H1 (cell line): ENCODE results near the gene USP20. TPM values are rescaled to one million over a fixed set of nuclear protein-coding genes. Genes with fewer than 3 reads are reported as not detected.

Experiments
- CTCF ChIA-PET: fragments of 300-600 bp; sonication (Branson Sonifier 250); formaldehyde crosslinking; loops from one replicate; lab custom pipeline; 2021; ENCODE audit not compliant: partially characterized antibody; lab: Charles Lee
- POLR2A ChIA-PET: fragments of 300-600 bp; sonication (Branson Sonifier 250); formaldehyde crosslinking; loops from one replicate; lab custom pipeline; 2021; ENCODE audit warnings: inconsistent platforms; ENCODE audit not compliant: partially characterized antibody; lab: Charles Lee
- DNase-seq, 2 experiments: peaks; one replicate each; pipeline versions ENCODE4 v3.0.0 to v3.0.0-alpha.2; 2010 to 2022; ENCODE audit warnings: low spot score in 2 of 2, low read depth in 1 of 2, mixed read lengths in 1 of 2
- FAIRE-seq: peaks from 2 replicates; lab custom pipeline; 2011; peaks lifted over from hg19 to GRCh38; lab: Jason Lieb, UNC
- H2AFZ ChIP-seq: 2 replicates; pipeline ENCODE4 v1.8.1; 2012; ENCODE audit warnings: low read length, inconsistent platforms
- H2AK5ac ChIP-seq: 2 replicates; pipeline ENCODE4 v1.6.1; 2013; ENCODE audit warnings: low read depth, low read length
- H2BK120ac ChIP-seq: replicated peaks from 2 replicates; pipeline ENCODE3; 2013; ENCODE audit warnings: low read depth, low read length, inconsistent platforms
- H2BK12ac ChIP-seq: 2 replicates; pipeline ENCODE4 v1.6.1; 2013; ENCODE audit warnings: low read depth, low read length
- H2BK15ac ChIP-seq: 2 replicates; pipeline ENCODE4 v1.6.1; 2013; ENCODE audit warnings: low read length
- H2BK20ac ChIP-seq: 2 replicates; pipeline ENCODE4 v1.6.1; 2013; ENCODE audit warnings: low read length
- H2BK5ac ChIP-seq: 2 replicates; pipeline ENCODE4 v1.6.1; 2013; ENCODE audit warnings: low read depth, low read length
- H3K14ac ChIP-seq: 2 replicates; pipeline ENCODE4 v1.6.1; 2013; ENCODE audit warnings: inconsistent platforms; ENCODE audit not compliant: insufficient read length
- H3K18ac ChIP-seq: 2 replicates; pipeline ENCODE4 v1.6.1; 2013; ENCODE audit warnings: low read length; ENCODE audit errors: extremely low read depth
- H3K23ac ChIP-seq: 2 replicates; pipeline ENCODE4 v1.6.1; 2013; ENCODE audit warnings: inconsistent platforms; ENCODE audit not compliant: insufficient read length
- H3K23me2 ChIP-seq: 2 replicates; pipeline ENCODE4 v1.6.1; 2013; ENCODE audit warnings: low read depth, low read length
- H3K27ac ChIP-seq: 2 replicates; pipeline ENCODE4 v1.6.1; 2011; ENCODE audit warnings: low read depth, low read length, inconsistent platforms
- H3K27me3 ChIP-seq, 4 experiments: replicated peaks in 1 of 4; 1 replicate in 1 of 4; 2 replicates in 3 of 4; pipeline versions ENCODE4 v1.6.1 to v1.8.1; 2011 to 2013; ENCODE audit warnings: low read length in 3 of 4, mild to moderate bottlenecking in 3 of 4, inconsistent platforms in 2 of 4, mixed read lengths in 2 of 4, moderate library complexity in 1 of 4; ENCODE audit not compliant: control insufficient read depth in 3 of 4, insufficient read depth in 3 of 4; ENCODE audit errors: extremely low read depth in 1 of 4
- H3K36me3 ChIP-seq, 4 experiments: 2 replicates each; pipeline versions ENCODE4 v1.6.1 to v1.8.1; 2011 to 2013; ENCODE audit warnings: mild to moderate bottlenecking in 4 of 4, low read length in 3 of 4, moderate library complexity in 2 of 4, control low read depth in 1 of 4, inconsistent platforms in 1 of 4; ENCODE audit not compliant: insufficient read depth in 4 of 4, control insufficient read depth in 2 of 4
- H3K4ac ChIP-seq: replicated peaks from 2 replicates; pipeline ENCODE3; 2013; ENCODE audit warnings: low read length, low read depth, mixed read lengths, inconsistent platforms; ENCODE audit not compliant: insufficient read length
- H3K4me1 ChIP-seq, 4 experiments: replicated peaks in 1 of 4; 1 replicate in 1 of 4; 2 replicates in 3 of 4; pipeline versions ENCODE4 v1.6.1 to v1.8.1; 2011 to 2013; ENCODE audit warnings: low read length in 3 of 4, inconsistent platforms in 2 of 4, mixed read lengths in 1 of 4; ENCODE audit not compliant: insufficient read depth in 4 of 4, control insufficient read depth in 3 of 4
- H3K4me2 ChIP-seq, 2 experiments: 2 replicates each; pipeline versions ENCODE4 v1.6.1 to v1.8.1; 2011 to 2013; ENCODE audit warnings: low read depth in 2 of 2, low read length in 2 of 2, control low read depth in 1 of 2, inconsistent platforms in 1 of 2, mild to moderate bottlenecking in 1 of 2; ENCODE audit not compliant: insufficient read depth in 1 of 2
- H3K4me3 ChIP-seq, 4 experiments: fragments of 200-600, 300-600 bp in 1 of 4; sonication (generic), shearing (Covaris generic), sonication (Bioruptor Twin) in 1 of 4; 2 replicates each; pipeline versions ENCODE4 v1.5.1 to v1.8.1; 2011 to 2016; ENCODE audit warnings: low read length in 4 of 4, low read depth in 3 of 4, control low read depth in 2 of 4, inconsistent platforms in 2 of 4, mild to moderate bottlenecking in 2 of 4, mixed read lengths in 1 of 4, moderate library complexity in 1 of 4; ENCODE audit not compliant: insufficient read depth in 2 of 4; ENCODE audit errors: extremely low read depth in 1 of 4
- H3K56ac ChIP-seq: replicated peaks from 2 replicates; pipeline ENCODE3; 2013; ENCODE audit warnings: low read depth, mild to moderate bottlenecking, mixed read lengths, low read length, inconsistent platforms; ENCODE audit not compliant: insufficient read length
- H3K79me1 ChIP-seq: 2 replicates; pipeline ENCODE4 v1.6.1; 2013; ENCODE audit warnings: low read depth, low read length, control low read depth
- H3K79me2 ChIP-seq, 2 experiments: 2 replicates each; pipeline versions ENCODE4 v1.6.1 to v1.8.1; 2012 to 2013; ENCODE audit warnings: low read length in 2 of 2, mild to moderate bottlenecking in 2 of 2, inconsistent platforms in 1 of 2; ENCODE audit not compliant: insufficient read depth in 2 of 2, control insufficient read depth in 1 of 2
- H3K9ac ChIP-seq, 4 experiments: replicated peaks in 1 of 4; 1 replicate in 1 of 4; 2 replicates in 3 of 4; pipeline versions ENCODE4 v1.6.1 to v1.8.1; 2011 to 2013; ENCODE audit warnings: low read depth in 3 of 4, low read length in 3 of 4, control low read depth in 2 of 4, mild to moderate bottlenecking in 2 of 4, moderate library complexity in 2 of 4, inconsistent platforms in 1 of 4; ENCODE audit errors: extremely low read depth in 1 of 4
- H3K9me3 ChIP-seq, 2 experiments: 2 replicates each; pipeline versions ENCODE4 v1.6.1 to v1.8.1; 2012 to 2013; ENCODE audit warnings: mild to moderate bottlenecking in 2 of 2, moderate library complexity in 2 of 2, control low read depth in 1 of 2, inconsistent platforms in 1 of 2, low read depth in 1 of 2, low read length in 1 of 2, mixed read lengths in 1 of 2; ENCODE audit not compliant: insufficient read depth in 2 of 2
- H4K20me1 ChIP-seq, 2 experiments: replicated peaks in 1 of 2; 2 replicates each; pipeline versions ENCODE3 to v1.8.1; 2011 to 2013; ENCODE audit warnings: inconsistent platforms in 2 of 2, low read length in 2 of 2, mild to moderate bottlenecking in 1 of 2; ENCODE audit not compliant: insufficient read depth in 2 of 2, control insufficient read depth in 1 of 2
- H4K5ac ChIP-seq: 2 replicates; pipeline ENCODE4 v1.6.1; 2013; ENCODE audit warnings: low read length, low read depth, mixed read lengths, inconsistent platforms; ENCODE audit not compliant: insufficient read length
- H4K8ac ChIP-seq: 2 replicates; pipeline ENCODE4 v1.8.0; 2013; ENCODE audit warnings: mild to moderate bottlenecking, moderate library complexity, low read length, inconsistent platforms; ENCODE audit not compliant: insufficient read depth; ENCODE audit errors: extremely low read depth
- H4K91ac ChIP-seq: replicated peaks from 2 replicates; pipeline ENCODE3; 2013; ENCODE audit warnings: low read length, mixed read lengths, inconsistent platforms; ENCODE audit not compliant: insufficient read length
- CBX8 ChIP-seq: fragments of 300-800, 300-1000 bp; sonication (generic); IDR thresholded peaks from 2 replicates; pipeline ENCODE4 v1.7.1; 2016; ENCODE audit warnings: low read depth, low read length, borderline replicate concordance
- EZH2 ChIP-seq: fragments of 200-600 bp; sonication (generic); IDR thresholded peaks from 2 replicates; pipeline ENCODE4 v1.7.1; 2012; ENCODE audit warnings: low read depth, mild to moderate bottlenecking, moderate library complexity, low read length, inconsistent platforms; ENCODE audit not compliant: severe bottlenecking
- RAD21 ChIP-seq, 2 experiments: IDR thresholded peaks in 1 of 2; conservative IDR thresholded peaks in 1 of 2; 2 replicates each; pipeline ENCODE4 v1.6.1; 2011; ENCODE audit warnings: low read depth in 2 of 2, low read length in 2 of 2, improper control_type of control experiment in 1 of 2, inconsistent platforms in 1 of 2, mild to moderate bottlenecking in 1 of 2, moderate library complexity in 1 of 2
- RNF2 ChIP-seq: fragments of 200-900, 300-1000 bp; sonication (generic); IDR thresholded peaks from 2 replicates; pipeline ENCODE4 v1.7.1; 2016; ENCODE audit warnings: borderline replicate concordance, low read depth, mild to moderate bottlenecking, antibody characterized with exemption, low read length; ENCODE audit not compliant: poor library complexity, severe bottlenecking; ENCODE audit errors: missing control alignments
- SUZ12 ChIP-seq: fragments of 200-600 bp; sonication (generic); IDR thresholded peaks from 2 replicates; pipeline ENCODE4 v1.6.1; 2012; ENCODE audit warnings: mild to moderate bottlenecking, inconsistent platforms, low read length, moderate library complexity, mixed read lengths
- WGBS, 2 experiments: shearing (Covaris generic) in 1 of 2; methylation state at CpG; one replicate each; pipeline versions ENCODE4 v1.1.6 to v1.1.7; 2013 to 2015; ENCODE audit warnings: low lambda C conversion rate in 2 of 2, mixed read lengths in 2 of 2, inconsistent platforms in 1 of 2, low coverage in 1 of 2, missing lambda C conversion rate in 1 of 2; ENCODE audit not compliant: insufficient replicate concordance in 2 of 2, insufficient coverage in 1 of 2, insufficient read length in 1 of 2; ENCODE audit errors: extremely low coverage in 1 of 2, missing lambda C conversion rate in 1 of 2; 5-methylcytosine and 5-hydroxymethylcytosine counted together
- polyA plus RNA-seq, 7 experiments: library from polyadenylated mRNA; depleted of rRNA in 3 of 7; stranded (reverse) in 5 of 7; unstranded in 2 of 7; fragments of >200 nt in 5 of 7; fragments of 200-250 nt in 2 of 7; gene quantifications; 1 replicate in 5 of 7; 2 replicates in 1 of 7; 4 replicates in 1 of 7; pipeline versions ENCODE4 v1.2.1 to v1.2.3, GENCODE V29; 2011 to 2013; ENCODE audit warnings: missing spikeins in 2 of 7, mixed read lengths in 2 of 7
- total RNA-seq: library from RNA; stranded (reverse); fragmentation: NEBNext Ultra II Directional; extraction: Animal tissue kit (Norgen Biotek cat#: 25700); gene quantifications from 2 replicates; pipeline ENCODE4 v1.2.1, GENCODE V29; 2021

The USP20 gene
- total and polyA plus RNA-seq, 2 of the 8 experiments (the other 6 are each of a cell fraction or from before 2014, with no cell fraction given) = 13.4 to 23.0 TPM

DNA sequence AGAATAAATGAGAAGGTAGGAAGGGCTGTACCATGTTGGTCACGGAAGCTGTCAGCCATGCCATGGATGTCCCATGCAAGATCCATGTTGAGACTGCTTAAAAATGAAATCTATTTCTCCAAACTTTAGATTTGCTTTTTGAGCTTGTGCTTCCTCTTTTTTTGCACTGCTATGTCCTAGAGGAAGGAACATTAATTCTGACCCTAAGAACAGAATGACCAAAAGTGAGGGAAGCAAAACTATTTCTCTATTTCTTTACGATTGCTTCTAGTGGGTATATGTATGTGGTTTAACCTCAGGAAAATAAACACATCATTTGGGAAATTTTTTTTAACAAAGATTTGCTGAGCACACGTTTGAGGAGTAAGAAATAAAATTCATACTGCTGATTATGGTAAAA is 84.6 kb downstream of the USP20 start:
- WGBS, 2 experiments = 88% methylated on average over 3 of the region's 3 CpGs; no CpG with 5 or more reads in 1 of the 2 experiments
- no peak overlapping the region for H3K14ac ChIP-seq

More for the DNA sequence above, 84.6 kb downstream of the USP20 start:
- H2BK5ac ChIP-seq = no peak overlapping the region
- H3K23me2 ChIP-seq = no peaks in the 10 kb centered on the region
- H3K4me3 ChIP-seq = no peak overlapping the region
- H4K8ac ChIP-seq = no peak overlapping the region
- no peak overlapping the region for H4K91ac ChIP-seq
- ChIA-PET CTCF (no interaction called here), POLR2A (no interaction called here)
- no peak for FAIRE-seq
- no peak overlapping the region for H2AFZ ChIP-seq
- H3K23ac ChIP-seq = no peak overlapping the region
- H2BK20ac ChIP-seq = no peak overlapping the region
- no peaks in the 10 kb centered on the region for H3K79me2 ChIP-seq
- no peak overlapping the region for H2BK15ac ChIP-seq
- no peaks in the 10 kb centered on the region for H3K9me3 ChIP-seq
- no peak overlapping the region for H3K27ac ChIP-seq
- H4K5ac ChIP-seq = no peak overlapping the region
- no peaks in the 10 kb centered on the region for H3K27me3 ChIP-seq
- no peak overlapping the region for H2BK120ac ChIP-seq
- no peak overlapping the region for H3K4ac ChIP-seq
- peaks cover 0 to 6% (median 3%) of the 10 kb centered on the region in 4 experiments; a peak in 2 of 8 replicates for H3K36me3 ChIP-seq
- no peak for TF ChIP-seq CBX8
- TF ChIP-seq EZH2 = no peak
- no peak for TF ChIP-seq RNF2
- no peak for TF ChIP-seq SUZ12
- TF ChIP-seq RAD21 (IDR thresholded peaks at IDR 0.05 in 1 of 2, conservative IDR thresholded peaks at IDR 0.05 in 1 of 2; ENCODE audit: low read depth in 2 of 2, low read length in 2 of 2) = no peak
- peaks cover 0 to 1% of the 10 kb centered on the region in 2 experiments for H4K20me1 ChIP-seq
- no peak overlapping the region for H3K18ac ChIP-seq
- H2AK5ac ChIP-seq = no peak overlapping the region
- no peaks in the 10 kb centered on the region for H3K4me1 ChIP-seq
- no peak for DNase-seq
- no peak overlapping the region for H2BK12ac ChIP-seq
- H3K79me1 ChIP-seq = no peaks in the 10 kb centered on the region
- no peak overlapping the region for H3K4me2 ChIP-seq
- no peak overlapping the region for H3K56ac ChIP-seq
- H3K9ac ChIP-seq = no peak overlapping the region
